Tibial artery (tissue), 4 donors: ENCODE results near the gene AADAT.

ENCODE experiments used
- DNase-seq, 2 donors: peaks; one replicate each; pipeline ENCODE4 v3.0.0-alpha.2; 2019
- H3K27ac ChIP-seq, 2 donors: fragments of 200-600 bp; sonication (generic) in 1 of 2; 1 replicate in 1 of 2; 2 replicates in 1 of 2; pipeline ENCODE4 v1.5.1; 2018 to 2019; ENCODE audit warnings: mild to moderate bottlenecking in 1 of 2
- H3K27me3 ChIP-seq, 2 donors: fragments of 200-600 bp; sonication (generic) in 1 of 2; one replicate each; pipeline versions ENCODE4 v1.5.1 to v1.6.0; 2016 to 2019
- H3K36me3 ChIP-seq, 3 donors: fragments of 200-600 bp; sonication (generic) in 2 of 3; one replicate each; pipeline ENCODE4 v1.5.1; 2016 to 2019; ENCODE audit warnings: mild to moderate bottlenecking in 2 of 3
- H3K4me1 ChIP-seq, 4 donors: fragments of 200-600 bp; sonication (generic) in 2 of 4; 1 replicate in 3 of 4; 2 replicates in 1 of 4; pipeline ENCODE4 v1.5.1; 2016 to 2019
- H3K4me3 ChIP-seq, 2 donors: fragments of 200-600 bp; sonication (generic) in 1 of 2; 1 replicate in 1 of 2; 2 replicates in 1 of 2; pipeline ENCODE4 v1.5.1; 2018 to 2019; ENCODE audit warnings: mild to moderate bottlenecking in 2 of 2
- H3K9me3 ChIP-seq, 3 donors: fragments of 200-600 bp; sonication (generic) in 1 of 3; one replicate each; pipeline ENCODE4 v1.5.1; 2016 to 2019
- CTCF ChIP-seq, 2 experiments: fragments of 200-600 bp in 1 of 2; fragments of 450-650 bp in 1 of 2; IDR thresholded peaks; one replicate each; pipeline ENCODE4 v1.5.1; 2017 to 2019; ENCODE audit warnings: antibody characterized with exemption in 2 of 2, mild to moderate bottlenecking in 1 of 2, moderate library complexity in 1 of 2
- intact Hi-C: fragments of 100-400 bp; cut with DNase I; formaldehyde crosslinking; loops from one replicate; pipeline ENCODE4 v1.15.0; 2023; ENCODE audit warnings: low total_unique reads

AADAT gene

GRCh38 chr4:170030121-170030520, 59.6 kb downstream of the AADAT start:
- Histone ChIP-seq H3K27me3 (no peaks in the 10 kb centered on the region), H3K4me1 (peaks cover 0 to 13% (median 0%) of the 10 kb centered on the region in 4 donors), H3K27ac (no peak overlapping the region), H3K4me3 (no peak overlapping the region), H3K36me3 (no peaks in the 10 kb centered on the region), H3K9me3 (no peaks in the 10 kb centered on the region)
- DNase-seq = no peak
- intact Hi-C loops = no loop called here
- no peak for TF ChIP-seq CTCF (IDR thresholded peaks at IDR 0.05)

GRCh38 chr4:170027181-170027829, 62.5 kb downstream of the AADAT start:
- peaks cover 0 to 13% (median 2%) of the 10 kb centered on the region in 4 donors for H3K4me1 ChIP-seq
- TF ChIP-seq CTCF (IDR thresholded peaks at IDR 0.05) = no peak
- no peaks in the 10 kb centered on the region for H3K36me3 ChIP-seq
- H3K9me3 ChIP-seq = no peaks in the 10 kb centered on the region
- intact Hi-C loops = loop anchor here (10.0 kb wide), 1 partner anchor 63 kb away; no protein-coding TSS in a partner anchor
- peak; percentile 90 to 97 for DNase-seq
- H3K4me3 ChIP-seq = peak overlapping the region; percentile 82 to 99
- H3K27ac ChIP-seq = peak overlapping the region; percentile 90
- no peaks in the 10 kb centered on the region for H3K27me3 ChIP-seq

GRCh38 chr4:170026253-170027021, 63.3 kb downstream of the AADAT start, which contains the start of gene MFAP3L:
Gene MFAP3L (minus strand): TSS chr4:170026395. CDS start chr4:170005877, 20,518 bp downstream.
- H3K27me3 ChIP-seq = no peaks in the 10 kb centered on the region
- TF ChIP-seq CTCF (IDR thresholded peaks at IDR 0.05) = peak in 1 of 2 experiments; percentile 21
- intact Hi-C loops = loop anchor here (10.0 kb wide), 1 partner anchor 62 kb away; no protein-coding TSS in a partner anchor
- no peaks in the 10 kb centered on the region for H3K36me3 ChIP-seq
- peaks cover 0 to 13% (median 2%) of the 10 kb centered on the region in 4 donors for H3K4me1 ChIP-seq
- H3K27ac ChIP-seq = peak within 1 kb of the TSS; percentile 90
- peak; percentile 79 to 94 for DNase-seq
- no peaks in the 10 kb centered on the region for H3K9me3 ChIP-seq
- peak within 1 kb of the TSS; percentile 82 to 99 for H3K4me3 ChIP-seq

- intact Hi-C loops = loop anchor here (10.0 kb wide), 1 partner anchor 61 kb away; no protein-coding TSS in a partner anchor
- no peaks in the 10 kb centered on the region for H3K36me3 ChIP-seq
- no peaks in the 10 kb centered on the region for H3K27me3 ChIP-seq
- peak overlapping the region; percentile 82 to 99 for H3K4me3 ChIP-seq
- no peak for TF ChIP-seq CTCF (IDR thresholded peaks at IDR 0.05)
- DNase-seq = no peak
- peaks cover 0 to 13% (median 2%) of the 10 kb centered on the region in 4 donors for H3K4me1 ChIP-seq
- peak overlapping the region; percentile 90 for H3K27ac ChIP-seq
- H3K9me3 ChIP-seq = no peaks in the 10 kb centered on the region
Observed at GRCh38 chr4:170025523-170026252, 64.1 kb downstream of the AADAT start.

- no peaks in the 10 kb centered on the region for H3K36me3 ChIP-seq
- H3K4me1 ChIP-seq = peaks cover 0 to 5% (median 2%) of the 10 kb centered on the region in 4 donors
- intact Hi-C loops = loop anchor here (10.0 kb wide), 1 partner anchor 57 kb away; no protein-coding TSS in a partner anchor
- H3K27me3 ChIP-seq = no peaks in the 10 kb centered on the region
- no peaks in the 10 kb centered on the region for H3K9me3 ChIP-seq
- H3K4me3 ChIP-seq = no peak overlapping the region
- no peak for TF ChIP-seq CTCF (IDR thresholded peaks at IDR 0.05)
- no peak for DNase-seq
- H3K27ac ChIP-seq = no peak overlapping the region
Observed at GRCh38 chr4:170022211-170022610, 67.5 kb downstream of the AADAT start.
